ENCODE measurements around the gene MTO1. TPM values are rescaled to one million over a fixed set of nuclear protein-coding genes. Genes with fewer than 3 reads are reported as not detected.
"Not testable (repeated sequence)": the region's sequence is repeated elsewhere in the genome, so short reads cannot be mapped to it uniquely, and the experiment has no call there.

The MTO1 gene
- total and polyA plus RNA-seq, 4 donors = 18.3 to 31.4 (median 22.6) TPM

GRCh38 chr6:73455865-73456629 lies 5.5 kb upstream of the MTO1 start:
- Histone ChIP-seq H3K4me3 (ENCODE audit: low read depth, low read length) (no peak overlapping the region), H3K27ac (ENCODE audit: low read depth, low read length) (no peak overlapping the region), H3K27me3 (ENCODE audit: control insufficient read depth, insufficient read depth, low read length) (peaks cover 9% of the 10 kb centered on the region), H3K36me3 (ENCODE audit: control insufficient read depth, insufficient read depth, low read length) (no peaks in the 10 kb centered on the region), H3K9me3 (ENCODE audit: control insufficient read depth, insufficient read depth, low read length) (no peaks in the 10 kb centered on the region), H3K4me1 (ENCODE audit: control insufficient read depth, insufficient read depth, low read length) (peaks cover 27% of the 10 kb centered on the region)
- DNase-seq (ENCODE audit: low read depth in 4 of 6, low spot score in 6 of 6) = no peak
- WGBS (ENCODE audit: insufficient coverage) = 100% methylated on average over 1 of the region's 3 CpGs

- peaks cover 24% of the 10 kb centered on the region for H3K4me1 ChIP-seq (ENCODE audit: control insufficient read depth, insufficient read depth, low read length)
- peak overlapping the region; percentile 15 for H3K27ac ChIP-seq (ENCODE audit: low read depth, low read length)
- DNase-seq (ENCODE audit: low read depth in 4 of 6, low spot score in 6 of 6); H3K9me3 ChIP-seq (ENCODE audit: control insufficient read depth, insufficient read depth, low read length); H3K36me3 ChIP-seq (ENCODE audit: control insufficient read depth, insufficient read depth, low read length); H3K4me3 ChIP-seq (ENCODE audit: low read depth, low read length); H3K27me3 ChIP-seq (ENCODE audit: control insufficient read depth, insufficient read depth, low read length): not testable (repeated sequence)
- WGBS (ENCODE audit: insufficient coverage) = 45% methylated on average over 5 of the region's 7 CpGs
Observed at GRCh38 chr6:73459474-73459873, 2.1 kb upstream of the MTO1 start.

GRCh38 chr6:73460056-73460455 lies 1.5 kb upstream of the MTO1 start:
- no peaks in the 10 kb centered on the region for H3K27me3 ChIP-seq (ENCODE audit: control insufficient read depth, insufficient read depth, low read length)
- H3K4me1 ChIP-seq (ENCODE audit: control insufficient read depth, insufficient read depth, low read length) = peaks cover 24% of the 10 kb centered on the region
- H3K27ac ChIP-seq (ENCODE audit: low read depth, low read length) = peak overlapping the region; percentile 52
- H3K9me3 ChIP-seq (ENCODE audit: control insufficient read depth, insufficient read depth, low read length) = no peaks in the 10 kb centered on the region
- no peaks in the 10 kb centered on the region for H3K36me3 ChIP-seq (ENCODE audit: control insufficient read depth, insufficient read depth, low read length)
- peak in 2 of 6 donors; percentile 26 to 61 for DNase-seq (ENCODE audit: low read depth in 4 of 6, low spot score in 6 of 6)
- 38% methylated on average over 2 of the region's 5 CpGs for WGBS (ENCODE audit: insufficient coverage)
- H3K4me3 ChIP-seq (ENCODE audit: low read depth, low read length) = no peak overlapping the region

GRCh38 chr6:73471686-73472290 lies 10.3 kb downstream of the MTO1 start:
- no peaks in the 10 kb centered on the region for H3K27me3 ChIP-seq (ENCODE audit: control insufficient read depth, insufficient read depth, low read length)
- H3K27ac ChIP-seq (ENCODE audit: low read depth, low read length) = no peak overlapping the region
- no peaks in the 10 kb centered on the region for H3K4me1 ChIP-seq (ENCODE audit: control insufficient read depth, insufficient read depth, low read length)
- no peaks in the 10 kb centered on the region for H3K9me3 ChIP-seq (ENCODE audit: control insufficient read depth, insufficient read depth, low read length)
- H3K36me3 ChIP-seq (ENCODE audit: control insufficient read depth, insufficient read depth, low read length) = peaks cover 70% of the 10 kb centered on the region
- no peak for DNase-seq (ENCODE audit: low read depth in 4 of 6, low spot score in 6 of 6)
- no CpG with 5 or more reads among the region's 2 CpGs for WGBS (ENCODE audit: insufficient coverage)
- no peak overlapping the region for H3K4me3 ChIP-seq (ENCODE audit: low read depth, low read length)

GRCh38 chr6:73476723-73477122 lies 15.2 kb downstream of the MTO1 start:
- H3K4me3 ChIP-seq (ENCODE audit: low read depth, low read length) = no peak overlapping the region
- DNase-seq (ENCODE audit: low read depth in 4 of 6, low spot score in 6 of 6) = no peak
- H3K4me1 ChIP-seq (ENCODE audit: control insufficient read depth, insufficient read depth, low read length) = no peaks in the 10 kb centered on the region
- peaks cover 69% of the 10 kb centered on the region for H3K36me3 ChIP-seq (ENCODE audit: control insufficient read depth, insufficient read depth, low read length)
- H3K9me3 ChIP-seq (ENCODE audit: control insufficient read depth, insufficient read depth, low read length) = no peaks in the 10 kb centered on the region
- no peaks in the 10 kb centered on the region for H3K27me3 ChIP-seq (ENCODE audit: control insufficient read depth, insufficient read depth, low read length)
- no peak overlapping the region for H3K27ac ChIP-seq (ENCODE audit: low read depth, low read length)
- WGBS (ENCODE audit: insufficient coverage) = 99% methylated on average over 8 of the region's 10 CpGs

GRCh38 chr6:73477407-73477806 lies 15.9 kb downstream of the MTO1 start:
- no peak for DNase-seq (ENCODE audit: low read depth in 4 of 6, low spot score in 6 of 6)
- Histone ChIP-seq H3K27me3 (ENCODE audit: control insufficient read depth, insufficient read depth, low read length) (no peaks in the 10 kb centered on the region), H3K4me3 (ENCODE audit: low read depth, low read length) (no peak overlapping the region), H3K9me3 (ENCODE audit: control insufficient read depth, insufficient read depth, low read length) (no peaks in the 10 kb centered on the region), H3K4me1 (ENCODE audit: control insufficient read depth, insufficient read depth, low read length) (no peaks in the 10 kb centered on the region), H3K27ac (ENCODE audit: low read depth, low read length) (no peak overlapping the region), H3K36me3 (ENCODE audit: control insufficient read depth, insufficient read depth, low read length) (peaks cover 75% of the 10 kb centered on the region)
- WGBS (ENCODE audit: insufficient coverage) = no CpG with 5 or more reads among the region's 4 CpGs

GRCh38 chr6:73481969-73482368 lies 20.4 kb downstream of the MTO1 start:
- H3K27ac ChIP-seq (ENCODE audit: low read depth, low read length) = no peak overlapping the region
- no peak overlapping the region for H3K4me3 ChIP-seq (ENCODE audit: low read depth, low read length)
- H3K9me3 ChIP-seq (ENCODE audit: control insufficient read depth, insufficient read depth, low read length) = no peaks in the 10 kb centered on the region
- H3K27me3 ChIP-seq (ENCODE audit: control insufficient read depth, insufficient read depth, low read length) = no peaks in the 10 kb centered on the region
- no peaks in the 10 kb centered on the region for H3K4me1 ChIP-seq (ENCODE audit: control insufficient read depth, insufficient read depth, low read length)
- DNase-seq (ENCODE audit: low read depth in 4 of 6, low spot score in 6 of 6) = no peak
- peaks cover 68% of the 10 kb centered on the region for H3K36me3 ChIP-seq (ENCODE audit: control insufficient read depth, insufficient read depth, low read length)
- 89% methylated on average over 11 of the region's 12 CpGs for WGBS (ENCODE audit: insufficient coverage)

- H3K9me3 ChIP-seq (ENCODE audit: control insufficient read depth, insufficient read depth, low read length) = no peaks in the 10 kb centered on the region
- H3K4me1 ChIP-seq (ENCODE audit: control insufficient read depth, insufficient read depth, low read length) = no peaks in the 10 kb centered on the region
- no peak overlapping the region for H3K27ac ChIP-seq (ENCODE audit: low read depth, low read length)
- no peak for DNase-seq (ENCODE audit: low read depth in 4 of 6, low spot score in 6 of 6)
- H3K36me3 ChIP-seq (ENCODE audit: control insufficient read depth, insufficient read depth, low read length) = peaks cover 60% of the 10 kb centered on the region
- no peaks in the 10 kb centered on the region for H3K27me3 ChIP-seq (ENCODE audit: control insufficient read depth, insufficient read depth, low read length)
- WGBS (ENCODE audit: insufficient coverage) = no CpG with 5 or more reads among the region's 2 CpGs
- no peak overlapping the region for H3K4me3 ChIP-seq (ENCODE audit: low read depth, low read length)
Observed at GRCh38 chr6:73484438-73484837, 22.9 kb downstream of the MTO1 start.

GRCh38 chr6:73487473-73487872 lies 25.9 kb downstream of the MTO1 start:
- Histone ChIP-seq H3K27me3 (ENCODE audit: control insufficient read depth, insufficient read depth, low read length) (no peaks in the 10 kb centered on the region), H3K9me3 (ENCODE audit: control insufficient read depth, insufficient read depth, low read length) (no peaks in the 10 kb centered on the region), H3K4me3 (ENCODE audit: low read depth, low read length) (no peak overlapping the region), H3K4me1 (ENCODE audit: control insufficient read depth, insufficient read depth, low read length) (no peaks in the 10 kb centered on the region), H3K27ac (ENCODE audit: low read depth, low read length) (no peak overlapping the region), H3K36me3 (ENCODE audit: control insufficient read depth, insufficient read depth, low read length) (peaks cover 45% of the 10 kb centered on the region)
- 89% methylated on average over 5 of the region's 7 CpGs for WGBS (ENCODE audit: insufficient coverage)
- DNase-seq (ENCODE audit: low read depth in 4 of 6, low spot score in 6 of 6) = no peak

- H3K27ac ChIP-seq (ENCODE audit: low read depth, low read length) = no peak overlapping the region
- H3K27me3 ChIP-seq (ENCODE audit: control insufficient read depth, insufficient read depth, low read length) = no peaks in the 10 kb centered on the region
- no peaks in the 10 kb centered on the region for H3K4me1 ChIP-seq (ENCODE audit: control insufficient read depth, insufficient read depth, low read length)
- DNase-seq (ENCODE audit: low read depth in 4 of 6, low spot score in 6 of 6) = no peak
- H3K4me3 ChIP-seq (ENCODE audit: low read depth, low read length) = no peak overlapping the region
- no peaks in the 10 kb centered on the region for H3K9me3 ChIP-seq (ENCODE audit: control insufficient read depth, insufficient read depth, low read length)
- H3K36me3 ChIP-seq (ENCODE audit: control insufficient read depth, insufficient read depth, low read length) = peaks cover 42% of the 10 kb centered on the region
Observed at GRCh38 chr6:73491377-73491776, 29.8 kb downstream of the MTO1 start.

Measured in spinal cord (tissue), 10 donors.